ENCODE measurements around the gene SPTBN4. TPM values are rescaled to one million over a fixed set of nuclear protein-coding genes. Genes with fewer than 3 reads are reported as not detected.

Gene SPTBN4
- total RNA-seq, 1 donor from 2014 or later = 0.41 TPM

GRCh38 chr19:40596608-40597328 lies 130.0 kb downstream of the SPTBN4 start:
- FAIRE-seq = no peak
- TF ChIP-seq CTCF (IDR thresholded peaks at IDR 0.05; ENCODE audit: insufficient read depth, low read depth, low read length) (no peak), EZH2 (IDR thresholded peaks at IDR 0.05; ENCODE audit: insufficient read depth, low read length) (no peak)
- H3K9me3 Mint-ChIP-seq (ENCODE audit: unreplicated experiment) = no peaks in the 10 kb centered on the region
- peaks cover 12% of the 10 kb centered on the region for H4K20me1 ChIP-seq (ENCODE audit: insufficient read depth, low read length)
- H3K27ac Mint-ChIP-seq (ENCODE audit: unreplicated experiment) = no peak overlapping the region
- H3K27me3 Mint-ChIP-seq (ENCODE audit: low read depth, unreplicated experiment) = peaks cover 28% of the 10 kb centered on the region
- H3K36me3 Mint-ChIP-seq (ENCODE audit: low read depth, unreplicated experiment) = peaks cover 2% of the 10 kb centered on the region
- no peaks in the 10 kb centered on the region for H3K27me3 ChIP-seq (ENCODE audit: insufficient read depth, low read length)
- H3K36me3 ChIP-seq (ENCODE audit: insufficient read depth, low read length) = no peaks in the 10 kb centered on the region
- H3K4me3 ChIP-seq (ENCODE audit: insufficient read depth, low read depth, low read length) = peak overlapping the region; percentile 60
- DNase-seq (ENCODE audit: low read depth) = no peak
- peaks cover 28% of the 10 kb centered on the region for H3K4me1 ChIP-seq (ENCODE audit: insufficient read depth, low read length)
- H2AFZ ChIP-seq (ENCODE audit: low read depth, low read length) = peak overlapping the region; percentile 39
- peak overlapping the region; percentile 27 for H3K27ac ChIP-seq (ENCODE audit: low read depth, low read length)
- H3K4me1 Mint-ChIP-seq (ENCODE audit: low read depth, unreplicated experiment) = peaks cover 21% of the 10 kb centered on the region
- no peak overlapping the region for H3K4me3 Mint-ChIP-seq (ENCODE audit: unreplicated experiment)
- H3K9ac ChIP-seq (ENCODE audit: low read length) = peak overlapping the region; percentile 80
- no peaks in the 10 kb centered on the region for H3K9me3 ChIP-seq (ENCODE audit: insufficient read depth, low read depth, low read length)
- H3K79me2 ChIP-seq (ENCODE audit: insufficient read depth, low read length) = no peaks in the 10 kb centered on the region
- H3K4me2 ChIP-seq (ENCODE audit: low read length) = peak overlapping the region; percentile 86

- H3K4me3 ChIP-seq (ENCODE audit: insufficient read depth, low read depth, low read length) = peak overlapping the region; percentile 60
- H3K79me2 ChIP-seq (ENCODE audit: insufficient read depth, low read length) = no peaks in the 10 kb centered on the region
- no peaks in the 10 kb centered on the region for H3K27me3 ChIP-seq (ENCODE audit: insufficient read depth, low read length)
- TF ChIP-seq EZH2 (IDR thresholded peaks at IDR 0.05; ENCODE audit: insufficient read depth, low read length) (no peak), CTCF (IDR thresholded peaks at IDR 0.05; ENCODE audit: insufficient read depth, low read depth, low read length) (no peak)
- H3K4me2 ChIP-seq (ENCODE audit: low read length) = peak overlapping the region; percentile 86
- H3K36me3 ChIP-seq (ENCODE audit: insufficient read depth, low read length) = no peaks in the 10 kb centered on the region
- H3K4me1 ChIP-seq (ENCODE audit: insufficient read depth, low read length) = peaks cover 34% of the 10 kb centered on the region
- no peak overlapping the region for H2AFZ ChIP-seq (ENCODE audit: low read depth, low read length)
- H3K9me3 Mint-ChIP-seq (ENCODE audit: unreplicated experiment) = no peaks in the 10 kb centered on the region
- peaks cover 21% of the 10 kb centered on the region for H3K4me1 Mint-ChIP-seq (ENCODE audit: low read depth, unreplicated experiment)
- peaks cover 14% of the 10 kb centered on the region for H4K20me1 ChIP-seq (ENCODE audit: insufficient read depth, low read length)
- peak overlapping the region; percentile 73 for H3K4me3 Mint-ChIP-seq (ENCODE audit: unreplicated experiment)
- peaks cover 30% of the 10 kb centered on the region for H3K27me3 Mint-ChIP-seq (ENCODE audit: low read depth, unreplicated experiment)
- H3K27ac Mint-ChIP-seq (ENCODE audit: unreplicated experiment) = no peak overlapping the region
- no peaks in the 10 kb centered on the region for H3K9me3 ChIP-seq (ENCODE audit: insufficient read depth, low read depth, low read length)
- DNase-seq (ENCODE audit: low read depth) (no peak), FAIRE-seq (no peak)
- H3K27ac ChIP-seq (ENCODE audit: low read depth, low read length) = peak overlapping the region; percentile 27
- H3K9ac ChIP-seq (ENCODE audit: low read length) = peak overlapping the region; percentile 80
- H3K36me3 Mint-ChIP-seq (ENCODE audit: low read depth, unreplicated experiment) = no peaks in the 10 kb centered on the region
Measured at GRCh38 chr19:40597329-40597838, 130.6 kb downstream of the SPTBN4 start.

Measured in astrocyte (in vitro differentiated cells and primary cell).